Left cardiac atrium (tissue), 4 donors: ENCODE measurements around the gene FBXO28. TPM values are rescaled to one million over a fixed set of nuclear protein-coding genes. Genes with fewer than 3 reads are reported as not detected.

Experiments used
- ATAC-seq, 2 donors: fragments of 200-7000 bp; cut with Tn5 transposase; one replicate each; pipeline ENCODE4 v1.9.1; 2020; ENCODE audit warnings: mild to moderate bottlenecking in 2 of 2, moderate library complexity in 2 of 2
- DNase-seq: peaks from one replicate; pipeline ENCODE4 v3.0.0-alpha.2; 2020
- intact Hi-C, 2 donors: fragments of 100-400 bp; cut with DNase I; formaldehyde crosslinking; loops; one replicate each; pipeline versions ENCODE4 v1.14.1 to v1.15.1; 2022 to 2023
- total RNA-seq, 2 donors: library from RNA; stranded (reverse); fragmentation: NEBNext Ultra II Directional; extraction: Animal tissue kit (Norgen Biotek cat#: 25700); gene quantifications; one replicate each; pipeline ENCODE4 v1.2.1, GENCODE V29; 2021
- donor health status: DM: no; HTN: yes; CAD: no.
- donor health status: DM: no; HTN: yes; CAD: no; lungs with severe emphysema.
- donor health status: DM: yes; HTN: yes; CAD: no.
- donor health status: Dilated cardiomyopathy.

Gene FBXO28
- total RNA-seq, 2 donors from 2014 or later, result 17.3 to 20.1 TPM

DNA sequence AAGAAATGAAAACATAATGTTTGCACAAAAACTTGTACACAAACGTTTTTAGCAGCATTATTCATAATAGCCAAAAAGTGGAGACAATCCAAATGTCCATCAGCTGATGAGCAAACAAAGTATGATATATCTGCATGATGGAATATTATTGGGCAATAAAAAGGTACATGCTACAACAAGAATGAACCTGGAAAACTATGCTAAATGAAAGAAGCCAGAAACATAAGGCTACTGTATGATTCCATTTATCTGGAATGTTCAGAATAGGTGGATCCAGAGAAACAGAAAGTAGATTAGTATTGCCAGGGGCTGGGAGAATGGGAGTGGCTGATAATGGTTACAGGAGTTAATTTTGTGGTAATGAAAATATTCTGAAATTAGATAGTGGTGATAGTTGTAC is 19.0 kb downstream of the FBXO28 start:
- intact Hi-C loops, result no loop called here
- ATAC-seq (peak in 1 of 2 donors; percentile 59), DNase-seq (no peak)

DNA sequence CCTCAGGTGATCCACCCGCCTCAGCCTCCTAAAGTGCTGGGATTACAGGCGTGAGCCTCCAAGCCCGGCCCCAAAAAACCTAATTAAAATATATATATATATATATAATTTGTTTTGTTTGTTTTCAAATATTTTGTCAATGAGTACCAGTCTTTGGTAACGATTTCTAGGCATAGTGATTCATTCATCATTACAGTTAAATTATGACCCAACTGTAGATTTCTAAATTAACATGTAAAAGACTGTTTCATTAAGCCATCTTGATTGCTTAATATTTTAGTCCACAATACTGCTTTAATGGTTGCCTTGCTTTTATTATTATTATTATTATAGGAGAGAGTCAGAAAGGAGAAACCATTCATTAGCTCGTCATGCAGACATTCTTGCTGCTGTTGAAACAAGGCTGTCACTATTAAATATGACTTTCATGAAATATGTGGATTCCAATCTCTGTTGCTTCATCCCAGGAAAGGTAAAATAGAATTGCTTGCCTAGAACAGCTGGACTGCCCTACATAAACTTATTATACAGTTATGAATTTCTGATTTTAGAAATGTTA is 19.9 kb downstream of the FBXO28 start:
- ATAC-seq, result no peak
- intact Hi-C loops, result no loop called here
- no peak for DNase-seq

DNA sequence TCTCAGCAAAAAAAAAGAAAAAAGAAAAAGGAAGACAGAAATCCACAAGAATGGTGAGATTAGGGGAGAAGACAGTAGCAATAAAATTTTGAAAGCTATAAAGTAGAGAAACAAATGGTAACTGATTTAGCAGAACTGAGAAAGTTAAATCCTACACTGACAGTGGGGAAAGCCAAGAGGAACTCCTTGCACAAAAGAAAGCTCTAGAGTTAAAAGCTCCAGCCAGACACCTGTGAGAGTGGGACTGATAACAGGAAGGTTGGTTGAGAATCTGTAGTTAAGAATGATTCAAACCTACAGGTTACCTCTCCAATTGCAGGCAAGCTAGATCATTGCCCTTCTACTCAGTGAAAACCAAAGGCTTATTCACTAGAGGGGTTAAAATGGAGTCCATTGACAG is 23.6 kb downstream of the FBXO28 start:
- no peak for ATAC-seq
- intact Hi-C loops, result no loop called here

DNA sequence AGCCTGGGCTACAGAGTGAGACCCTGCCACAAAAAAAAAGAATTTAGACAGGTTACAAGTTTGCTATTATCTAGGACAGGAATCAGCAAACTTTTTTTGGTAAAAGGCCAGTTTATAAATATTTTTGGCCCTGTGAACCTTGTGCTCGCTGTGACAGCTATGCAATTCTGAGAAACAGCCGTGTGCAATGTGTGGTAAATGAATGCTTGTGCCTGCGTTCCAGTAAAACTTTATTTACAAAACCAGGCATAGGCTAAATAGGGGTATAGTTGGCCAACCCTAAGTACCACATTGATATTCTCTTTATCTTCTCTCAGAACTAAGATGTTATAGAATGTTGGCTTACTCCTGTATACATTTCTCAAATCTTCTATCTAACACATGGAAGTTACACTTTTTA is 24.3 kb downstream of the FBXO28 start:
- DNase-seq (no peak), ATAC-seq (no peak)
- intact Hi-C loops, result no loop called here

More for the DNA sequence above, 23.6 kb downstream of the FBXO28 start:
- no peak for DNase-seq

DNA sequence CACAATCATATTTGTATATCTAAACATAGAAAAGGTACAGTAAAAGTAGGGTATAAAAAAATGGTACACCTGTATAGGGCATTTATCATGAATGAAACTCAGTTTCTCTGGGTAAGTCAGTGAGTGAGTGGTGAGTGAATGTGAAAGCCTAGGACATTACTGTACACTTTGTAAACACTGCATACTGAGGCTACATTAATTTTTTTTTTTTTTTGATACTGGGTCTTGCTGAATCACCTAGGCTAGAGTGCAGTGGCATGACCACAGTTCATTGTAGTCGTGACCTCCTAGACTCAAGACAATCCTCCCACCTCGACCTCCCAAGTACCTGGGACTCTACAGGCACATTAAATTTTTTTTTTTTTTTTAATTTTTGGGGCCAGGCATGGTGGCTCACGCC is 27.8 kb downstream of the FBXO28 start:
- DNase-seq (no peak), ATAC-seq (no peak)
- intact Hi-C loops, result no loop called here

DNA sequence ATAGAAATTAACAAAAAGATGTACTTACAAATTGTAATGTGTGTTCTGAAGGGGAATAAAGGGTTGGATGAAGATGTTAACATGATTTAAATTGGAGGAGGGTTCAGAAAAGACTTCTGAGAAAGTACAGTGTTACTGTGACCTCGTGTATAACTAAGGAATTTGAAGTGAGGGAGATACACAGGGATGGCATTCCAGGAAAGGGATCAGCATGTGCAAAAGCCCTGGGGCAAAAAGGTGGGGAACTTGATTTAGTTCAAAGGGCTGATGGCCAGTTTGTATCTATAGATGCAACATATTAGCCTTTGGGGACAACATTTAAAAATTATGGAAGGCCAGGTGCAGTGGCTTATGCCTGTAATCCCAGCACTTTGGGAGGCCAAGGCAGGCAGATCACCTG is 35.8 kb downstream of the FBXO28 start:
- ATAC-seq (no peak), DNase-seq (no peak)
- intact Hi-C loops, result no loop called here

DNA sequence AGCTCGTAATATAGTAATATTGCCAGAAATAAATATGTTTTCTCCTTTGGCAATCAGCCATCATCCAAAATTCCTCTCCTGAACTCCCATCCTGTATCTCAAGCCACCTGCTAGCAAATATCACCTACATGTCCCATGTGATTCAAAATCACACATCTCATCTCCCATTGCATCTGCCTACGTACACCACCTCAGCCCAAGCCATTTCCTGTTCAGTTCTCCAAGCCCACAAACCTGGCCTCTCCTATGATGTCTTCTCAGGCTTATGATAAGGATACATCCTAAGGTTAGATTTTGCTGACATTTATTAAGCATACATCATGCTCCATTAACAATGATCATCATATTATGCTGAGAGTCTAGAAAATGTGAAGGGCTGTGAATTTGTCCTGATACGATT is 37.2 kb downstream of the FBXO28 start:
- intact Hi-C loops, result no loop called here
- DNase-seq, result no peak
- ATAC-seq, result no peak

DNA sequence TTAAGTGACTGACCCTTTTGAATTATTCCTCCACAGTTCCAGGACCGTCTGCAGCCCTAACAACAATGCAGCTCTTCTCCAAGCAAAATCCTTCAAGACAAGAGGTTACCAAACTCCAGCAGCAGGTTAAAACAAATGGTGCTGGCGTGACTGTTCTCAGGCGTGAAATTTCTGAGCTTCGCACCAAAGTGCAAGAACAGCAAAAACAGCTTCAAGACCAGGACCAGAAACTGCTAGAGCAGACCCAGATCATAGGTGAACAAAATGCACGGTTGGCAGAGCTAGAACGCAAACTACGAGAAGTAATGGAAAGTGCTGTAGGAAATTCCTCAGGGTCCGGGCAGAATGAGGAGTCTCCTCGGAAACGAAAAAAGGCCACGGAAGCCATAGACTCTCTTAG is 43.4 kb downstream of the FBXO28 start:
- no peak for ATAC-seq
- intact Hi-C loops, result no loop called here
- DNase-seq, result no peak

DNA sequence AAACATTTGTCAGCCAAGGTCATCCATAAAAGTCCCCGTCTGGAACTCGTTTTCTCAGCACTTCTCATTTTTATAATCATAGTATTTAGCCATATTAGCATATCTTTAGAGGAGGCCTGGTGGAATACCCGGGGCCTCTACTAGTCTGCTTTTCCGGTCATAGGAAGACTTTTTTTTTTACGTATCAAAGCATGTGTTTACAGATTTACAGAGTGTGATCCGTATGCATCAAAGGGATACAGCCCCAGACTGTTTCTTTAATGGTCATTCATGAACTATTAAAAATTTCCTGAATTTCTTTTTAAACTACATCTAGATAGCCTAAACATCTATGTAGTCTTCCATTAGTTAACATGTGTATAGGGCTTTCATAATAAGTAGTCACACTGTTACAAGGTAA is 45.6 kb downstream of the FBXO28 start:
- DNase-seq (no peak), ATAC-seq (no peak)
- intact Hi-C loops, result no loop called here

DNA sequence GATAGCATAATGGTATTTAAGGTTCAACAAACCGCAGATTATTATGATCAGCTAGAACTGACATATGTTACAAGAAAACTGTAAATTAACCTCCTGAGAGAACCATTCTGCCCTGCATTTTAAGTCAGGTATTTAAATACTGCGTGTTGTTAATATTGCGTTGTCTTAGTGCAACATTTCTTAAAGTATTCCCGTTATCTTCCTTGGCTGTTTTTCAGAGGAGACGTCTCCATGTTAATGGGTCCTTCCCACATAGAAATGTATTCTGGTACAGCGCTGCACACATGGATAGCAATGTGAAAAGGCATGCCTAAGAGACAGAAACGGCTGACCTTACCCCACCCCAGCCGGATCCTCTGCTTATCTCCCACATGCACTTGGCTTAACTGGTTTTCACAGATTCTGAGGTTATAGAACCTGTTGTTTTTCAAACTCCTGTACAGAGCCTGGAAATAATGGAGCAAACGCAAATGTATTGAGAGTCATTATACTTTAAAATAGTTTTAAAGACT is 46.3 kb downstream of the FBXO28 start:
- ATAC-seq (peak in 1 of 2 donors; percentile 44), DNase-seq (no peak)
- intact Hi-C loops, result no loop called here

DNA sequence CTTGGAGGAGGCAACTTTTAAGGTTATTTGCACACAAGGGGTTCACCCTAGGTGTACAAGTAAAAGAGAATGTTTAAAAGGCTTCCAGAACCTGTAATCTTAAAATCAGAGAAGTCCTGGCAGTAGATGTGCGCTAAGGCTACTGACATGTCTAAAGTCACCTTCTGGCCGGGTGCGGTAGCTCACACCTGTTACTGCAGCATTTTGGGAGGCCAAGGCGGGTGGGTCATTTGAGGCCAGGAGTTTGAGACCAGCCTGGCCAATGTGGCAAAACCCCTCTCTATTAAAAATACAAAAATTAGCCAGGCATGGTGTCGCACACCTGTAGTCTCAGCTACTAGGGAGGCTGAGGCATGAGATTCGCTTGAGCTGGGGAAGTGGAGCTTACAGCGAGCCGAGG is 48.9 kb downstream of the FBXO28 start:
- DNase-seq, result no peak
- ATAC-seq, result no peak
- intact Hi-C loops, result no loop called here

DNA sequence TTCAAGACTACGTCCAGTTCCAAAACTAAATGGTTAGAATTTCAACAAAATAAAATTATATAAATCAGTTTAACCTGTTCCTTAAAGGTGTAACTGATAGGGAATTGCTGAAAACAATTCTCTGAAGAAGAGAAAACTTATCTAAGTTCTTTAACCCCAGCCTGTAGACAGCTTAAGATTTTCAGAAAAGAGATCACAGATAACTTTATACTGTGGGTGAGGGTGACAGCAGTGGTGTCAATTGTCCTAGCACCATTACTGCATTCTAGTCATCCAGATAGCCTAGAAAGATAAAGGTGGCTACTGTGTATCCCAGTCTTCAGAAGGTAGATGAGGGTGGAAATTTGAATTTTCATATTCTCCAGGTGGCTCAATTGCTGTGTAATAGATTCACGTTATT is 49.4 kb downstream of the FBXO28 start:
- ATAC-seq (no peak), DNase-seq (no peak)
- intact Hi-C loops, result no loop called here

DNA sequence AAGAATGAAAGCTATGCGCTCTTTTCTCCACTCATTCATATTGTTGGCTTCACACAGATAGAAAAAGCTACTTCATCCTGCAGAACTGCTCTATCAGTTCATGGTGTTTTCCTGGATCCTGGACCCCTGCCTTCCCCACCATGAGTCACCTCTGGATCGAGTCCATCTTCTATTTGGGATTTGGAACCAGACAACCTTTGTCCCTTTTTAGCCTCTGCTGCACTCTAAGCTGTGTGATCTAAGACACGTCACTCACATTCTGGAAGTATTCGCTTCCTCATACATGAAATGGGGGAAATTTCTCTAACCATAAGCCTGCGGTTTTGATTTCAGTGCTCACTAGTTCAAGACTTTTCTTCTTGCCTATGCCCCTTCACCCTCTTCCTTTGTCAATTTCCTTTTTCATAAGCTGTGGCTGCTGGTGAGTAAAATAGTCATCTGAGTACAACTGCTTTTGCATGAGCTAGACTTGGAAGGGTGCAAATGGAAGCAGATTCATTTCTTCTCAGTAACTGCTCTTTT is 55.0 kb downstream of the FBXO28 start:
- DNase-seq (peak; percentile 37), ATAC-seq (peak; percentile 89 to 94)
- intact Hi-C loops, result no loop called here

DNA sequence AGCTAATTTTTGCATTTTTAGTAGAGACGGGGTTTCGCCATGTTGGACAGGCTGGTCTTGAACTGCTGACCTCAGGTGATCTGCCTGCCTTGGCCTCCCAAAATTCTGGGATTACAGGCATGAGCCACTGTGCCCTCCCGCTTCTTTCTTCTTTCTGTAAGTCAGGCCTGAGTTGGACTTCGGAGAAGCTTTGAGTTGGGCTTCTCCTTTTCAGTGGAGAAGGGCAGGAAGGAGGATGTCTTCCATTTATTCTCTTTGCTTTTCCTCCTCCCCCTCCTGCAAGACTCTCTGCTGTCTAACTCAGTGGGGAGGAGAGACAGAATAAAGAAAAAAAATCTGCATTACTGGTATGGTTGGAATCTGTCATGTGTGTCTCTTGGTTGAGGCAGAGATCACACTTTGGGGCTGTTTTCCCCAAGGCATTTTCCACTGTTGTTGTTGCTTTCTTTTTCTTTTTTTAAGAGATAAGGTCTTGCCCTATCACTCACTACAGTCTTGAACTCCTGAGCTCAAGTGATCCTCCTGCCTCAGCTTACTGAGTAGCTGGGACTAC is 55.9 kb downstream of the FBXO28 start:
- intact Hi-C loops, result loop anchor here in 1 of 2 donors (5.0 kb wide), 1 partner anchor 163 kb away; the partner anchor contains the start of gene NVL
- ATAC-seq (no peak), DNase-seq (no peak)

DNA sequence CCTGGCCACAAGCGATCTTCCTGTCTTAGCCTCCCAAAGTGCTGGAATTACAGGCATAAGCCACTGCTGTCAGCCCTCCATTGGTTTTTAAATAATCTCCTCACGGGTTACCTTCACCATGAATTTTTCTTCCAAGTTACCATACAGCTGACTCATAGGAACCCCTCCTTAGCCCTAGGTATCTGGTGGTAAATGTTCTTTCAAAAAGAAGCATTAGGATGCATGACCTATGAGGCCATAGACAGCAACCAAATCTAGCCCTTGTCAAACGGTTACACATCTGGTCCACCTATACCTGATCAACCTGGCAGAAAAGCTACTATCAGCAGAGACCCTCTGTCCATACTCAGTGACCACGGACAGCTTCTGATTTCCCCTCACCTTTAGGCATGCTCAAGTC is 56.4 kb downstream of the FBXO28 start:
- ATAC-seq (no peak), DNase-seq (no peak)
- intact Hi-C loops, result loop anchor here in 1 of 2 donors (5.0 kb wide), 1 partner anchor 162 kb away; the partner anchor contains the start of gene NVL

DNA sequence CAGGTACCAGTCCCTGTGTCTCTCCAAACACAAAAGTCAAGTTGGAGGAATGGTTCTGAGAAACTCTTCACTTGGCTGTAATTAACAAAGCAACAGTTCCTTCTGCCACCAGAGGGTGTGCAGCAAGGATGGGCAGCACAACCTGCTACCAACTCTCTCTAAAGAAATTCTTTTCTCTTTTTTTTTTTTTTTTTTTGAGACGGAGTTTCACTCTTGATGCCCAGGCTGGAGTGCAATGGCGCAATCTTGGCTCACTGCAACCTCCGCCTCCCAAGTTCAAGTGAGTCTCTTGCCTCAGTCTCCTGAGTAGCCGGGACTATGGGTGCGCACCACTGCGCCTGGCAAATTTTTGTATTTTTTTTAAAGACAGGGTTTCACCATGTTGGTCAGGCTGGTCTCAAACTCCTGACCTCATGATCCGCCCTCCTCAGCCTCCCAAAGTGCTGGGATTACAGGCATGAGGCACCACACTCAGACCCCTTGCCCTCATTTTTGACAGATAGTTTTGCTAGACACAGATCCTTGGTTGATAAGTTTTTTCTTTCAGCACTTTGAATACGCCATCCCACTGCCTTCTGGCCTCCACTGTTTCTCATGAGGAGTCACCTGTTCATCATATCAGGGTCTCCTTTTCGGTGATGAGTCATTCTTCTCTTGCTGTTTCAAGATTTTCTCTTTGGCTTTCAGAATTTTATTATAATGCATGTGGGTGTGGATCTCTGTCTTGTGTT is 57.0 kb downstream of the FBXO28 start:
- no peak for DNase-seq
- intact Hi-C loops, result loop anchor here in 1 of 2 donors (5.0 kb wide), 1 partner anchor 161 kb away; the partner anchor contains the start of gene NVL
- ATAC-seq, result peak; percentile 6 to 45

DNA sequence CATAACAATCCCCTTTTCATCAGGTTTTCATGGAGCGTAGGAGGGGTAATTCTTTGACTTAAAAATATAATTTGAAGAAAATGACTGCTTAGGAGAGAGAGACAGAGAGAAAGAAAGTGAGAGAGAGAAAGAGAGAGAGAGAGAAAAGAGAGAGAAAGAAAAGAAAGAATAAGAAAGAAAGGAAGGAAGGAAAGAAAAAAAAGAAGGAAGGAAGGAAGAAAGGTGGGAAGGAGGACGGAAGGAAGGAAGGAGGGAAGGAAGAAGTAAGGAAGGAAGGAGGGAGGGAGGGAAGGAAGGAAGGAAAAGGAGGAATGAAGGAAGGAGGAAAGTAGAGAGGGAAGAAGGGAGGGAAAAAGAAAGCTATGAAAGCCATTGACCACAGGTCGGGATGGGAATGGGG is 58.3 kb downstream of the FBXO28 start:
- DNase-seq, result no peak
- intact Hi-C loops, result loop anchor here in 1 of 2 donors (5.0 kb wide), 1 partner anchor 160 kb away; the partner anchor contains the start of gene NVL
- no peak for ATAC-seq

DNA sequence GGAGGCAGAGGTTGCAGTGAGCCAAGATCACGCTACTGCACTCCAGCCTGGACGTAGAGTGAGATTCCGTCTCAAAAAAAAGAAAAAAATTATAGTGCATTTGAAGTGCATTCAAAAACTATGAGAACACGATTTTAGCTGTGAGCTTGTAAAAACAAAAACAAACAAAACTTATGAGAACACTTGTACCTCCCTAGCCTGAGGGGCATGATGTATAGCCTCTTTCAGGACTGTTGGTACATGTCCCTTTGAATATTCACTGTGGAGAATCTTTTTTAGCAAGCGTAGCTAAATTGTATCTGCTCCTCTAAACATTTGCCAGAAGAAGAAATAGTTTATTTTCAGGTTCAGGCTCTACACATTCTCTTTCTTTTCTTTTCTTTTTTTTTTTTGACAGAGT is 59.6 kb downstream of the FBXO28 start:
- DNase-seq (no peak), ATAC-seq (no peak)
- intact Hi-C loops, result loop anchor here in 1 of 2 donors (5.0 kb wide), 1 partner anchor 159 kb away; the partner anchor contains the start of gene NVL

DNA sequence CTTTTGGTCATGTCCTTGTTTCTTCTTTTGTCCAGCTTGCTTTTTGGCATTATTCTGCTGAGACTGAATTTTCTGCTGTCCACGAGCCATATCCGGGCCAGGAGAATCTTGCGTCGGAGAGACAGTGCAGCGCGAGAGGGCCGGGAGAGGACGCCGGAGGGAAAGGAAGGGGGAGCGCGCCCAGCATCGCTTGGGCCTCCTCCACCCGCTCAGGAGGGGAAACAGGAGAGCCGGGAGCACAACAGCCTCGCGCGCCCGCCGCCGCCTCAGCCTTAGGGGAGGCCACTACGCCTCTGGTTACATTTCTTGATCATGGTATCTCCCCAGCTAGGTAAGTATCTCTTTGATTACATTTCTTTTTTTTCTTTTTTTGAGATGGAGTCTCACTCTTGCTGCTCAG is 61.7 kb downstream of the FBXO28 start:
- peak; percentile 71 for DNase-seq
- intact Hi-C loops, result no loop called here
- ATAC-seq, result peak; percentile 89

DNA sequence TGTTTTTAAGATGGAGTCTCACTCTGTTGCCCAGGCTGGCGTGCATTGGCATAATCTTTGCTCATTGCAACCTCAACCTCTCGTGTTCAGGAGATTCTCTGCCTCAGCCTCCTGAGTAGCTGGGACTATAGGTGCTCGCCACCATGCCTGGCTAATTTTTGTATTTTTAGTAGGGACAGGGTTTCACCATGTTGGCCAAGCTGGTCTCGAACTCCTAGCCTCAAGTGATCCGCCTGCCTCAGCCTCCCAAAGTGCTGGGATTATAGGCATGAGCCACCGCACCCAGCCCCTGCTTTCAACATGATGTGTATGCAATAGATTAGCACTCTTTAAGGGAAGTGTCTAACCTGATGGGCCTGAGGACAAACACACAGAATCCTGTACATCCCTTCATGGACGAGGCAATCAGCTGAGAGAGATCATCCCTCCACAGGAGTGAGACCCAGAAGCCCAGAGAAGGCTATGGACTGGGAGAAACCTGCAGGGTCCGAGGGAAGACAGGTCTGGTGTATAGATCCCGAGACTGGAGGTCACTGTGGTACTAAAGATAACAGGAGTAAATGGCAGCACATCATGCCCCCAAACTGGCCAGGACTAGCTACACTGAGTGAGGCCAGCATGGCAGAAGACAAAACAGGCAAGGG is 63.6 kb downstream of the FBXO28 start:
- ATAC-seq, result no peak
- intact Hi-C loops, result no loop called here
- no peak for DNase-seq
